Stomach (tissue), 9 donors: Measurements from ENCODE around the gene ZNF423. TPM values are rescaled to one million over a fixed set of nuclear protein-coding genes. Genes with fewer than 3 reads are reported as not detected.

Source experiments
- DNase-seq, 2 donors: peaks; one replicate each; pipeline versions ENCODE4 v3.0.0 to v3.0.0-alpha.2; 2013 to 2019
- H3K27ac ChIP-seq, 5 donors: fragments of 200-600 bp in 4 of 5; sonication (generic) in 4 of 5; one replicate each; pipeline ENCODE4 v1.5.1; 2013 to 2019; ENCODE audit warnings: mild to moderate bottlenecking in 1 of 5, moderate library complexity in 1 of 5
- H3K27me3 ChIP-seq, 3 donors: fragments of 200-600 bp; sonication (generic); one replicate each; pipeline ENCODE4 v1.5.1; 2017 to 2019; ENCODE audit warnings: mixed run types in 1 of 3
- H3K36me3 ChIP-seq, 4 donors: fragments of 200-600 bp; sonication (generic); 1 replicate in 3 of 4; 2 replicates in 1 of 4; pipeline ENCODE4 v1.5.1; 2016 to 2019
- H3K4me1 ChIP-seq, 4 donors: fragments of 200-600 bp; sonication (generic); one replicate each; pipeline ENCODE4 v1.5.1; 2016 to 2019
- H3K4me3 ChIP-seq, 4 donors: fragments of 200-600 bp; sonication (generic) in 3 of 4; one replicate each; pipeline ENCODE4 v1.5.1; 2016 to 2019; ENCODE audit warnings: mild to moderate bottlenecking in 1 of 4
- H3K9me3 ChIP-seq, 4 donors: fragments of 200-600 bp; sonication (generic); one replicate each; pipeline ENCODE4 v1.5.1; 2016 to 2019
- EP300 ChIP-seq: sonication (generic); formaldehyde crosslinking; IDR thresholded peaks from one replicate; pipeline ENCODE4 v1.6.1; 2017; ENCODE audit warnings: antibody characterized with exemption
- POLR2A ChIP-seq, 4 donors: fragments of 450-650 bp; IDR thresholded peaks; one replicate each; pipeline ENCODE4 v1.6.1; 2016; ENCODE audit warnings: antibody characterized with exemption in 4 of 4, control low read depth in 2 of 4, mild to moderate bottlenecking in 1 of 4, moderate library complexity in 1 of 4
- POLR2AphosphoS5 ChIP-seq, 3 donors: sonication (generic); formaldehyde crosslinking; IDR thresholded peaks; one replicate each; pipeline ENCODE4 v1.6.1; 2016; ENCODE audit warnings: antibody characterized with exemption in 3 of 3
- WGBS, 5 donors: extraction: QIAGEN DNeasy Blood & Tissue Kit in 3 of 5; methylation state at CpG; one replicate each; pipeline versions ENCODE4 v1.1.5 to v1.1.7; 2013 to 2018; 5-methylcytosine and 5-hydroxymethylcytosine counted together
- intact Hi-C: fragments of 100-400 bp; cut with DNase I; formaldehyde crosslinking; loops from one replicate; pipeline ENCODE4 v1.15.1; 2023; ENCODE audit warnings: low total_unique reads
- polyA plus RNA-seq, 3 donors: library from polyadenylated mRNA; stranded (reverse); fragments of 200-250 nt; gene quantifications; one replicate each; pipeline ENCODE4 v1.2.3, GENCODE V29; 2013
- total RNA-seq, 5 donors: library from RNA; depleted of rRNA; stranded (reverse); fragments of >200 nt; gene quantifications; one replicate each; pipeline versions ENCODE4 v1.1.0 to v1.2.3, GENCODE V29; 2014 to 2016
- TF ChIP-seq, protein P1 (sequence below), 7 experiments: fragments of 450-650 bp in 4 of 7; fragments of 200-600 bp in 3 of 7; sonication (generic) in 3 of 7; IDR thresholded peaks; one replicate each; pipeline ENCODE4 v1.5.1; 2016 to 2019; ENCODE audit warnings: antibody characterized with exemption in 7 of 7, control low read depth in 2 of 7, mild to moderate bottlenecking in 1 of 7
- donor health status: healthy with polysubstance abuse.
- donor health status: Bipolar disorder and iron deficiency.
- donor health status: healthy.

The ZNF423 gene
- total and polyA plus RNA-seq, 8 donors = 0.29 to 3.5 (median 1.0) TPM

DNA sequence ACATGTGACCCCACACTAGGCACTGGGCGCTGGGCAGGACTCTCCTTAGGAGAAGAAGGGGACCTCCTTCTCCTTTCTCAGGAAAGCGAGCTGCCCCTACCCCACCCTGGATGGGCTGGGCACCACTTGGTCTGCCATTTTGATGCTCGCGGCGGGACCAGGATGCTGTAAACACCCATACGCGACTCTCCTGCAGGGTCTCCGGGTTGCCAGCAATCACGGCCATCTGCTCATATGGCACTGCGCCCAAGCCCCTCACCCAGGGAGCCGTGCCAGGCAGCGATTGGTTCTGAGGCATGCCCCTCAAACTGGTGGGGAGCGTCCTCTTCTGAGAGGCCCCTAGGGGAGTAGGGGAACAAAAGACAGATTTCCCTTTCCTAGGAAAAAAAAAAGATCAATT lies 383.3 kb downstream of the ZNF423 start:
- Histone ChIP-seq H3K4me3 (no peak overlapping the region), H3K4me1 (no peaks in the 10 kb centered on the region), H3K9me3 (no peaks in the 10 kb centered on the region), H3K27me3 (no peaks in the 10 kb centered on the region), H3K36me3 (no peaks in the 10 kb centered on the region), H3K27ac (no peak overlapping the region)
- peak in 1 of 2 donors; percentile 18 for DNase-seq
- TF ChIP-seq POLR2A (IDR thresholded peaks at IDR 0.05) (no peak), POLR2AphosphoS5 (IDR thresholded peaks at IDR 0.05) (no peak), EP300 (no peak)
- TF ChIP-seq, protein P1, sequence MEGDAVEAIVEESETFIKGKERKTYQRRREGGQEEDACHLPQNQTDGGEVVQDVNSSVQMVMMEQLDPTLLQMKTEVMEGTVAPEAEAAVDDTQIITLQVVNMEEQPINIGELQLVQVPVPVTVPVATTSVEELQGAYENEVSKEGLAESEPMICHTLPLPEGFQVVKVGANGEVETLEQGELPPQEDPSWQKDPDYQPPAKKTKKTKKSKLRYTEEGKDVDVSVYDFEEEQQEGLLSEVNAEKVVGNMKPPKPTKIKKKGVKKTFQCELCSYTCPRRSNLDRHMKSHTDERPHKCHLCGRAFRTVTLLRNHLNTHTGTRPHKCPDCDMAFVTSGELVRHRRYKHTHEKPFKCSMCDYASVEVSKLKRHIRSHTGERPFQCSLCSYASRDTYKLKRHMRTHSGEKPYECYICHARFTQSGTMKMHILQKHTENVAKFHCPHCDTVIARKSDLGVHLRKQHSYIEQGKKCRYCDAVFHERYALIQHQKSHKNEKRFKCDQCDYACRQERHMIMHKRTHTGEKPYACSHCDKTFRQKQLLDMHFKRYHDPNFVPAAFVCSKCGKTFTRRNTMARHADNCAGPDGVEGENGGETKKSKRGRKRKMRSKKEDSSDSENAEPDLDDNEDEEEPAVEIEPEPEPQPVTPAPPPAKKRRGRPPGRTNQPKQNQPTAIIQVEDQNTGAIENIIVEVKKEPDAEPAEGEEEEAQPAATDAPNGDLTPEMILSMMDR (IDR thresholded peaks at IDR 0.05) = no peak
- WGBS, 5 donors = 75 to 89% (median 85%) methylated on average over 11 to 13 of the region's 13 CpGs
- intact Hi-C loops = no loop called here

DNA sequence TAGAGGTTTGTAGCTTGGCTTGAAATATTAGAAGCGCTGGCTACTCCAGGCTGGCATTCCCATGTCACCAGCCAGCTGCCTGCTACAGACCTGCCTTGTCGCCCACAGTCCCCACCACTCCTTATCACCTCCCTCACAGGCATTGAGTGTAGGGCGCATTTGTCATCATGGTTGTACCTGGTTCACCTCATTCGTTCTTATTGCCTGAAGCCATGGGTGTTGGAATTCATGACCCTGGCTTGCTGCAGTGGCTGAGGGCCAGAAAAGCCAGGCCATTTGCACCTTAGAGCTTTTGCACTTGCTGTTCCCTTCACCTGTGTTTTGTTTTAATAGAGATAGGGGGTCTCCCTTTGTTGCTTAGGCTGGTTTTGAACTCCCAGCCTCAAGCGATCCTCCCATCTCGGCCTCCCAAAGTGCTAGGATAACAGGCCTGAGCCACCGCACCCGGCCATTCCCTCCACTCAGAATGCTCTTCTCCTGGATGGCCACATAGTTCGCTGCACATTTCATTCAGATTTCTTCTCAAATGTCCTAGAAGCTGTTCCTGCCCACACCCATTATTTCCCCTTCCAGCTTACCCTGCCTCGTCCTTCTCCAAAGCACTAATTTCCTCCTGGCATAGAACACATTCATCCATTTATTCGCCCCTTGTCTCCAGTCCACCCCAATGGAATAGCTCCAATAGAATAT lies 384.7 kb downstream of the ZNF423 start:
- intact Hi-C loops = no loop called here
- 84 to 87% (median 85%) methylated on average over 11 of the region's 11 CpGs for WGBS, 5 donors
- Histone ChIP-seq H3K27ac (no peak overlapping the region), H3K27me3 (no peaks in the 10 kb centered on the region), H3K36me3 (no peaks in the 10 kb centered on the region), H3K4me3 (no peak overlapping the region), H3K4me1 (no peaks in the 10 kb centered on the region), H3K9me3 (no peaks in the 10 kb centered on the region)
- TF ChIP-seq, protein P1 (IDR thresholded peaks at IDR 0.05) = no peak
- no peak for TF ChIP-seq EP300
- no peak for TF ChIP-seq POLR2AphosphoS5 (IDR thresholded peaks at IDR 0.05)
- no peak for TF ChIP-seq POLR2A (IDR thresholded peaks at IDR 0.05)
- DNase-seq = peak in 1 of 2 donors; percentile 1

DNA sequence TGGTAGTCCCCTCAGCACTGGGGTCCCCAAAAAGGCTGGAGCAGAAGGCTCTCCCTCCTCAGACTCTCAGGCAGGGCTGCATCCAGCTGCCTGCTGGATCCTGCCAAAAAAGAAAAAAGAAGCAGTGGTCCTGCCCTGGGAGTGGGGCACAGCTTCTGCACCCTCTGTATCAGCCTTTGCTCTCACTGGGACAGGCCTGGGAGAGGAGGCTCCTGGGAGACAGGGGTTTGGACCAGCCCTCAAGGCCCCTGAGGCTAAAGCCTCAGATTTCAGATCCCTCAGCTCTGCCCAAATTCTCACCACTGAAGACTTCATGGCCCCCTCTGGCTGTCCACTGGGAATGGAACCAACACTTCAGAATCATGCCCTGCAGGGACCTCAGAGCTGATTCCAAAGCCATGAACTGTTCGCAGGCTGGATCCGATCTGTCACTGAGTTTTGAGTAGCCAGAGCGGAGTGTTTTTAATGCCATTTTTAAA lies 385.4 kb downstream of the ZNF423 start:
- Histone ChIP-seq H3K27me3 (peaks cover 0 to 2% (median under 1%) of the 10 kb centered on the region in 3 donors), H3K9me3 (no peaks in the 10 kb centered on the region), H3K4me3 (no peak overlapping the region), H3K36me3 (no peaks in the 10 kb centered on the region), H3K27ac (no peak overlapping the region), H3K4me1 (no peaks in the 10 kb centered on the region)
- intact Hi-C loops = no loop called here
- WGBS, 5 donors = 78 to 88% (median 85%) methylated on average over 3 of the region's 3 CpGs
- peak in 1 of 2 donors; percentile 9 for DNase-seq
- TF ChIP-seq POLR2A (IDR thresholded peaks at IDR 0.05) (no peak), POLR2AphosphoS5 (IDR thresholded peaks at IDR 0.05) (no peak), EP300 (no peak)
- TF ChIP-seq, protein P1 (IDR thresholded peaks at IDR 0.05) = no peak

DNA sequence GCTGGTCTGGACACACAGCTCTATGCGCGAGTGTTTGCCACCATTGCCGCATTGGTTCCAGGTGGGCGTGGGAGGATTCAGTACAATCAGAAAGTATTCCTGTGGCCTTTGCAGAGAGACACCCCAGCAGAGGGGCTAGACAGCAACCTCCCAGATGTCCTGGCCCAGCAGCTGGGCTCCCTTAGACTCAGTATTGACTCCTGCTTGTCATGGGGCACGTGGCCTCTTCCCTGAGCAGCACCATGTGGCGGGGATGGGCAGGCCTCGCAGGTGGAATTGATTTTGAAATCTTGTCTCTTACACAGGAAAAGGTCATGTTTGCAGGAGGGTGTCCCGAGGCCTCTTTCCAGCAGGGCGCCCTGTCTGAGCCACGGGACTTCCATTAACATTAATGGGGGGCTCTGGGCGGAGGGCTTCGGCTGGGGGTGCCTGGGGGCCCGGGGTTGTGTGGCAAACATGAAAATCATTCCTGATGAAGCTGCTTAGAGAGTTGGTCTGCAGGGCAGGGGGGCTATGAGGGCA lies 385.9 kb downstream of the ZNF423 start:
- TF ChIP-seq POLR2AphosphoS5 (IDR thresholded peaks at IDR 0.05) (no peak), EP300 (no peak)
- peak in 1 of 2 donors; percentile 15 for DNase-seq
- Histone ChIP-seq H3K4me1 (peaks cover 0 to 2% (median under 1%) of the 10 kb centered on the region in 4 donors), H3K27me3 (peaks cover 0 to 7% (median 6%) of the 10 kb centered on the region in 3 donors), H3K27ac (no peak overlapping the region), H3K4me3 (no peak overlapping the region), H3K36me3 (no peaks in the 10 kb centered on the region), H3K9me3 (no peaks in the 10 kb centered on the region)
- intact Hi-C loops = no loop called here
- WGBS, 5 donors = 72 to 81% (median 78%) methylated on average over 11 to 13 of the region's 13 CpGs

DNA sequence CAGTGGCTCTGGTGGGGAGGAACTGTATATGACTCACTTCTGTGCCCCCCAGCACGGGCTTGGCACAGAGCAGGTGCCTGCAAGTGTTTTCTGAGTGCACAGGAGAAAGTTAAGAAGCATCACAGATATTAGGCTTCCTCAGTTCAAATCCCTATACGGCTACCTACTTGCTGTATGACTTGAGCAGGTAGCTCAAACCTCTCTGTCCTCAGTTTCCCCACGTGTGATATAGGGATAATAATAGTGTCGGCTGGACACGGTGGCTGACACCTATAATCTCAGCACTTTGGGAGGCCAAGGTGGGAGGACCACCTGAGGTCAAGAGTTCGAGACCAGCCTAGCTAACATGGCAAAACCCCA lies 386.6 kb downstream of the ZNF423 start:
- Histone ChIP-seq H3K4me1 (peaks cover 0 to 8% (median 3%) of the 10 kb centered on the region in 4 donors), H3K4me3 (no peak overlapping the region), H3K27me3 (peaks cover 3 to 14% (median 13%) of the 10 kb centered on the region in 3 donors), H3K9me3 (no peaks in the 10 kb centered on the region), H3K27ac (no peak overlapping the region), H3K36me3 (no peaks in the 10 kb centered on the region)
- intact Hi-C loops = no loop called here
- WGBS, 5 donors = 81 to 95% (median 88%) methylated on average over 6 of the region's 6 CpGs
- TF ChIP-seq, protein P1 (IDR thresholded peaks at IDR 0.05) = no peak
- TF ChIP-seq POLR2A (IDR thresholded peaks at IDR 0.05) = no peak
- TF ChIP-seq POLR2AphosphoS5 (IDR thresholded peaks at IDR 0.05) = no peak
- TF ChIP-seq EP300 = no peak
- no peak for DNase-seq
